HL-60 (cell line): ENCODE data around the gene CFAP210.

Experiments used
- GABPA ChIP-seq: IDR thresholded peaks from 2 replicates; pipeline ENCODE4 v1.6.1; 2012; ENCODE audit warnings: low read depth
- POLR2AphosphoS5 ChIP-seq: IDR thresholded peaks from 2 replicates; pipeline ENCODE4 v1.6.1; 2012; ENCODE audit warnings: low read depth
- TF ChIP-seq, protein P1 (sequence below): IDR thresholded peaks from one replicate; pipeline ENCODE4 v1.5.1; 2011; ENCODE audit warnings: low read length, control low read depth, inconsistent platforms; ENCODE audit not compliant: insufficient read depth
- TF ChIP-seq, protein P2 (sequence below): IDR thresholded peaks from 2 replicates; pipeline ENCODE4 v1.6.1; 2012; ENCODE audit warnings: low read depth; ENCODE audit not compliant: insufficient replicate concordance

DNA sequence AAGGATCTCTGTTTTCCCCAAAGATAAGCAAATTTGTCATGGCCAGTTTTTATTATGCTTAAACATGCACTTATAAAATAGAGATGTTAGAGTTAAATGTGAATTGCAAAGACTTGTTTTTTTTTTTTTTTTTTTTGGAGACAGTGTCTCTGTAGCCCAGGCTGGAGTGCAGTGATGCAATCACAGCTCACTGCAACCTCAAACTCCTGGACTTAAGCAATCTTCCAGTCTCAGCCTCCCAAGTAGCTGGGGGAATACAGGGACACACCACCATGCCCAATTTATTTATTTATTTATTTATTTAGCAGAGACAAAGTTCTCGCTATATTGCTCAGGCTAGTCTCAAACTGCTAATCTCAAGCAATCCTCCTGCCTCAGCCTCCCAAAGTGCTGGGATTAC, 15.1 kb upstream of the CFAP210 start:
- TF ChIP-seq, protein P1, sequence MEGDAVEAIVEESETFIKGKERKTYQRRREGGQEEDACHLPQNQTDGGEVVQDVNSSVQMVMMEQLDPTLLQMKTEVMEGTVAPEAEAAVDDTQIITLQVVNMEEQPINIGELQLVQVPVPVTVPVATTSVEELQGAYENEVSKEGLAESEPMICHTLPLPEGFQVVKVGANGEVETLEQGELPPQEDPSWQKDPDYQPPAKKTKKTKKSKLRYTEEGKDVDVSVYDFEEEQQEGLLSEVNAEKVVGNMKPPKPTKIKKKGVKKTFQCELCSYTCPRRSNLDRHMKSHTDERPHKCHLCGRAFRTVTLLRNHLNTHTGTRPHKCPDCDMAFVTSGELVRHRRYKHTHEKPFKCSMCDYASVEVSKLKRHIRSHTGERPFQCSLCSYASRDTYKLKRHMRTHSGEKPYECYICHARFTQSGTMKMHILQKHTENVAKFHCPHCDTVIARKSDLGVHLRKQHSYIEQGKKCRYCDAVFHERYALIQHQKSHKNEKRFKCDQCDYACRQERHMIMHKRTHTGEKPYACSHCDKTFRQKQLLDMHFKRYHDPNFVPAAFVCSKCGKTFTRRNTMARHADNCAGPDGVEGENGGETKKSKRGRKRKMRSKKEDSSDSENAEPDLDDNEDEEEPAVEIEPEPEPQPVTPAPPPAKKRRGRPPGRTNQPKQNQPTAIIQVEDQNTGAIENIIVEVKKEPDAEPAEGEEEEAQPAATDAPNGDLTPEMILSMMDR = no peak
- TF ChIP-seq, protein P2, sequence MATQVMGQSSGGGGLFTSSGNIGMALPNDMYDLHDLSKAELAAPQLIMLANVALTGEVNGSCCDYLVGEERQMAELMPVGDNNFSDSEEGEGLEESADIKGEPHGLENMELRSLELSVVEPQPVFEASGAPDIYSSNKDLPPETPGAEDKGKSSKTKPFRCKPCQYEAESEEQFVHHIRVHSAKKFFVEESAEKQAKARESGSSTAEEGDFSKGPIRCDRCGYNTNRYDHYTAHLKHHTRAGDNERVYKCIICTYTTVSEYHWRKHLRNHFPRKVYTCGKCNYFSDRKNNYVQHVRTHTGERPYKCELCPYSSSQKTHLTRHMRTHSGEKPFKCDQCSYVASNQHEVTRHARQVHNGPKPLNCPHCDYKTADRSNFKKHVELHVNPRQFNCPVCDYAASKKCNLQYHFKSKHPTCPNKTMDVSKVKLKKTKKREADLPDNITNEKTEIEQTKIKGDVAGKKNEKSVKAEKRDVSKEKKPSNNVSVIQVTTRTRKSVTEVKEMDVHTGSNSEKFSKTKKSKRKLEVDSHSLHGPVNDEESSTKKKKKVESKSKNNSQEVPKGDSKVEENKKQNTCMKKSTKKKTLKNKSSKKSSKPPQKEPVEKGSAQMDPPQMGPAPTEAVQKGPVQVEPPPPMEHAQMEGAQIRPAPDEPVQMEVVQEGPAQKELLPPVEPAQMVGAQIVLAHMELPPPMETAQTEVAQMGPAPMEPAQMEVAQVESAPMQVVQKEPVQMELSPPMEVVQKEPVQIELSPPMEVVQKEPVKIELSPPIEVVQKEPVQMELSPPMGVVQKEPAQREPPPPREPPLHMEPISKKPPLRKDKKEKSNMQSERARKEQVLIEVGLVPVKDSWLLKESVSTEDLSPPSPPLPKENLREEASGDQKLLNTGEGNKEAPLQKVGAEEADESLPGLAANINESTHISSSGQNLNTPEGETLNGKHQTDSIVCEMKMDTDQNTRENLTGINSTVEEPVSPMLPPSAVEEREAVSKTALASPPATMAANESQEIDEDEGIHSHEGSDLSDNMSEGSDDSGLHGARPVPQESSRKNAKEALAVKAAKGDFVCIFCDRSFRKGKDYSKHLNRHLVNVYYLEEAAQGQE = no peak
- no peak for TF ChIP-seq POLR2AphosphoS5
- no peak for TF ChIP-seq GABPA
